ENCODE measurements around the gene PIK3C2A. TPM values are rescaled to one million over a fixed set of nuclear protein-coding genes. Genes with fewer than 3 reads are reported as not detected.

Gene PIK3C2A
- total RNA-seq, 1 experiment from 2014 or later = 68.3 TPM

DNA sequence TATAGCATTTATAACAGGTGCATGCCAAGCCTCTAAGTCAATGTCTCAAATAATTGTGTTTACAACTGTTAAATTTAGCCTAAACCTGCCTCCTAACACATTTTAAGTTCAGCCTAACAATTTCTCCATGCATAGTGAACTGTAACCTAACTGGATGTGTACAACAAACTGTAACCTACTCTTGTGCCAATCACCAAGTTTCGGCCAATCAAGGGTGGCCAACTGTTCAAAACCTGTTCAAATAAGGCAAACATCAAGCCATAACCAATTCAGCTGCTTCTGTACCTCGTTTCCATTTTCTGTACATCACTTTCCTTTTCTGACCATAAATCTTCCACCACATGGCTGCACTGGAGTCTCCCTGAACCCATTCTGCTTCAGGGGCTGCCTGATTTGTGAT is 45.4 kb downstream of the PIK3C2A start:
- H3K36me3 ChIP-seq (ENCODE audit: control insufficient read depth, insufficient read depth, low read length) = no peaks in the 10 kb centered on the region
- no TSS peak for BruUV-seq (replicated peaks)
- ATAC-seq (no peak), DNase-seq (ENCODE audit: low read depth, low spot score) (no peak)
- POLR2A ChIA-PET = no interaction called here
- H3K27me3 ChIP-seq (ENCODE audit: control insufficient read depth, insufficient read depth, low read length) = no peaks in the 10 kb centered on the region
- H3K4me3 ChIP-seq (ENCODE audit: low read depth in 2 of 2, low read length in 2 of 2) = no peak overlapping the region
- CTCF ChIA-PET = no interaction called here
- no peaks in the 10 kb centered on the region for H3K9me3 ChIP-seq (ENCODE audit: control insufficient read depth, insufficient read depth, low read depth, low read length)
- intact Hi-C loops (cut with micrococcal nuclease; ENCODE audit: unreplicated experiment) (no loop called here), in situ Hi-C loops (cut with HindIII; ENCODE audit: low pct_unique_long_range_greater_than_20kb, low sequenced_read_pairs) (no loop called here)
- TF ChIP-seq, protein P1, sequence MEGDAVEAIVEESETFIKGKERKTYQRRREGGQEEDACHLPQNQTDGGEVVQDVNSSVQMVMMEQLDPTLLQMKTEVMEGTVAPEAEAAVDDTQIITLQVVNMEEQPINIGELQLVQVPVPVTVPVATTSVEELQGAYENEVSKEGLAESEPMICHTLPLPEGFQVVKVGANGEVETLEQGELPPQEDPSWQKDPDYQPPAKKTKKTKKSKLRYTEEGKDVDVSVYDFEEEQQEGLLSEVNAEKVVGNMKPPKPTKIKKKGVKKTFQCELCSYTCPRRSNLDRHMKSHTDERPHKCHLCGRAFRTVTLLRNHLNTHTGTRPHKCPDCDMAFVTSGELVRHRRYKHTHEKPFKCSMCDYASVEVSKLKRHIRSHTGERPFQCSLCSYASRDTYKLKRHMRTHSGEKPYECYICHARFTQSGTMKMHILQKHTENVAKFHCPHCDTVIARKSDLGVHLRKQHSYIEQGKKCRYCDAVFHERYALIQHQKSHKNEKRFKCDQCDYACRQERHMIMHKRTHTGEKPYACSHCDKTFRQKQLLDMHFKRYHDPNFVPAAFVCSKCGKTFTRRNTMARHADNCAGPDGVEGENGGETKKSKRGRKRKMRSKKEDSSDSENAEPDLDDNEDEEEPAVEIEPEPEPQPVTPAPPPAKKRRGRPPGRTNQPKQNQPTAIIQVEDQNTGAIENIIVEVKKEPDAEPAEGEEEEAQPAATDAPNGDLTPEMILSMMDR (IDR thresholded peaks at IDR 0.05) = no peak
- TF ChIP-seq TCF7L2 (IDR thresholded peaks at IDR 0.05; ENCODE audit: low read depth, low read length) (no peak), POLR2AphosphoS5 (IDR thresholded peaks at IDR 0.05; ENCODE audit: low read depth, low read length) (no peak), SIN3A (IDR thresholded peaks at IDR 0.05; ENCODE audit: borderline replicate concordance, insufficient read depth, low read depth, low read length) (no peak)
- TF ChIP-seq, protein P2, sequence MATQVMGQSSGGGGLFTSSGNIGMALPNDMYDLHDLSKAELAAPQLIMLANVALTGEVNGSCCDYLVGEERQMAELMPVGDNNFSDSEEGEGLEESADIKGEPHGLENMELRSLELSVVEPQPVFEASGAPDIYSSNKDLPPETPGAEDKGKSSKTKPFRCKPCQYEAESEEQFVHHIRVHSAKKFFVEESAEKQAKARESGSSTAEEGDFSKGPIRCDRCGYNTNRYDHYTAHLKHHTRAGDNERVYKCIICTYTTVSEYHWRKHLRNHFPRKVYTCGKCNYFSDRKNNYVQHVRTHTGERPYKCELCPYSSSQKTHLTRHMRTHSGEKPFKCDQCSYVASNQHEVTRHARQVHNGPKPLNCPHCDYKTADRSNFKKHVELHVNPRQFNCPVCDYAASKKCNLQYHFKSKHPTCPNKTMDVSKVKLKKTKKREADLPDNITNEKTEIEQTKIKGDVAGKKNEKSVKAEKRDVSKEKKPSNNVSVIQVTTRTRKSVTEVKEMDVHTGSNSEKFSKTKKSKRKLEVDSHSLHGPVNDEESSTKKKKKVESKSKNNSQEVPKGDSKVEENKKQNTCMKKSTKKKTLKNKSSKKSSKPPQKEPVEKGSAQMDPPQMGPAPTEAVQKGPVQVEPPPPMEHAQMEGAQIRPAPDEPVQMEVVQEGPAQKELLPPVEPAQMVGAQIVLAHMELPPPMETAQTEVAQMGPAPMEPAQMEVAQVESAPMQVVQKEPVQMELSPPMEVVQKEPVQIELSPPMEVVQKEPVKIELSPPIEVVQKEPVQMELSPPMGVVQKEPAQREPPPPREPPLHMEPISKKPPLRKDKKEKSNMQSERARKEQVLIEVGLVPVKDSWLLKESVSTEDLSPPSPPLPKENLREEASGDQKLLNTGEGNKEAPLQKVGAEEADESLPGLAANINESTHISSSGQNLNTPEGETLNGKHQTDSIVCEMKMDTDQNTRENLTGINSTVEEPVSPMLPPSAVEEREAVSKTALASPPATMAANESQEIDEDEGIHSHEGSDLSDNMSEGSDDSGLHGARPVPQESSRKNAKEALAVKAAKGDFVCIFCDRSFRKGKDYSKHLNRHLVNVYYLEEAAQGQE (IDR thresholded peaks at IDR 0.05; ENCODE audit: insufficient read depth in 1 of 2, low read depth in 2 of 2, low read length in 1 of 2) = no peak
- no peaks in the 10 kb centered on the region for H3K4me1 ChIP-seq (ENCODE audit: control insufficient read depth, insufficient read depth, low read length)
- H3K27ac ChIP-seq (ENCODE audit: low read length) = no peak overlapping the region

DNA sequence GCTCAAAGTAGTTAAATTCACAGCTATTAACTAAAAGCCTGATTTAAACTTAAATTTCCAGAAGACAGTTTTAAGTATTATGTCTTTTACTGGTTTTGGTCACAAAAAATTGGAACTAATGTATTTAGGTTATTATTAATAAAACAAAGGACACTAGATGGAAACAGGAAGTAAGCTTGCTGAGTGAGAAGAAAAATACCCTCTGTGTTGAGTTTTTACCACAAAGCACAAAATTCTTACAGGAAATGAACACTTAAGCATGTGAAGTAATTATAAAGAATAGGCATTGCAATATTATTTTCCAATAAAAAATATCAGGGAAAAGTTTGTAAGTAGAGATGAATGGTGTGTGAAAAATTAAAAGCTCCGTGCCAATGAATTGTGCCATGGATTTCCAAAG is 46.3 kb downstream of the PIK3C2A start:
- in situ Hi-C loops (cut with HindIII; ENCODE audit: low pct_unique_long_range_greater_than_20kb, low sequenced_read_pairs) = no loop called here
- BruUV-seq (replicated peaks) = no TSS peak
- intact Hi-C loops (cut with micrococcal nuclease; ENCODE audit: unreplicated experiment) = no loop called here
- H3K27me3 ChIP-seq (ENCODE audit: control insufficient read depth, insufficient read depth, low read length) = no peaks in the 10 kb centered on the region
- no peaks in the 10 kb centered on the region for H3K4me1 ChIP-seq (ENCODE audit: control insufficient read depth, insufficient read depth, low read length)
- no peaks in the 10 kb centered on the region for H3K36me3 ChIP-seq (ENCODE audit: control insufficient read depth, insufficient read depth, low read length)
- CTCF ChIA-PET = no interaction called here
- TF ChIP-seq POLR2AphosphoS5 (IDR thresholded peaks at IDR 0.05; ENCODE audit: low read depth, low read length) = no peak
- TF ChIP-seq SIN3A (IDR thresholded peaks at IDR 0.05; ENCODE audit: borderline replicate concordance, insufficient read depth, low read depth, low read length) = no peak
- TF ChIP-seq TCF7L2 (IDR thresholded peaks at IDR 0.05; ENCODE audit: low read depth, low read length) = no peak
- TF ChIP-seq, protein P1 (IDR thresholded peaks at IDR 0.05) = no peak
- TF ChIP-seq, protein P2 (IDR thresholded peaks at IDR 0.05; ENCODE audit: insufficient read depth in 1 of 2, low read depth in 2 of 2, low read length in 1 of 2) = no peak
- POLR2A ChIA-PET = no interaction called here
- ATAC-seq (no peak), DNase-seq (ENCODE audit: low read depth, low spot score) (no peak)
- no peaks in the 10 kb centered on the region for H3K9me3 ChIP-seq (ENCODE audit: control insufficient read depth, insufficient read depth, low read depth, low read length)
- H3K27ac ChIP-seq (ENCODE audit: low read length) = no peak overlapping the region
- no peak overlapping the region for H3K4me3 ChIP-seq (ENCODE audit: low read depth in 2 of 2, low read length in 2 of 2)
